GM12864 (cell line): Measurements from ENCODE around the gene CTRB1.
"Not testable (repeated sequence)": the region's sequence is repeated elsewhere in the genome, so short reads cannot be mapped to it uniquely, and the experiment has no call there.

Experiments
- DNase-seq: peaks from one replicate; pipeline ENCODE4 v3.0.0-alpha.2; 2011; ENCODE audit warnings: low read depth
- H3K4me3 ChIP-seq: 2 replicates; pipeline ENCODE4 v1.5.1; 2011; ENCODE audit warnings: mild to moderate bottlenecking, low read depth, low read length, control low read depth
- CTCF ChIP-seq: IDR thresholded peaks from 2 replicates; pipeline ENCODE4 v1.5.1; 2011; ENCODE audit warnings: low read depth, mild to moderate bottlenecking, moderate library complexity, low read length, control low read depth, inconsistent platforms; ENCODE audit errors: missing control alignments

Gene CTRB1

DNA sequence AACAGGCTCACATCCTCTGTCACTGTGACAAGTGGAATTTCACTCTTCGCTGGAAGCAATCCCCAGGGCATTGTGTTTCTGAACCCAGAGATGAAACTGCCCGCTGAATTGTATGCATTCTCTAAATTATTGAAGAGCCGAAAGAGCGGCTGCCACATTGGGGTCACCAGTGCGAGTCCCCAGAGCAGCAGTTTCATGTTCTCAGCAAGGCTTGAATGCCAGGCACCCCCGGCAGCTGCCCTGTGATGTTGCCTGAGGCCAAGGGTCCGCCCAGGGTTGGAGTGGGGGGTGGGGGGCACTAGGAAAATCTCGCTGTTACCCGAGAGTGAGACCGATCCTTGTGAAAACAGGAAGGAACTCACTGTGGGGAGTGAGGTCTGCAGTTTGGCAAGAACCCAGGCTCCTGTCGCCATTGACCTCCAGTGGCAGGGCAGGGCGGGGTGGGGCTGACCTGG is 53.3 kb downstream of the CTRB1 start:
- no peak for TF ChIP-seq CTCF
- H3K4me3 ChIP-seq = no peak overlapping the region
- no peak for DNase-seq

GRCh38 chr16:75272629-75273028 is 53.8 kb downstream of the CTRB1 start:
- H3K4me3 ChIP-seq, DNase-seq: not testable (repeated sequence)
- TF ChIP-seq CTCF = peak; percentile 11

- TF ChIP-seq CTCF = no peak
- DNase-seq = no peak
- H3K4me3 ChIP-seq = no peak overlapping the region
These were observed 54.5 kb downstream of the CTRB1 start for GRCh38 chr16:75273054-75273925.
